ENCODE results near the gene DPF1. TPM values are rescaled to one million over a fixed set of nuclear protein-coding genes. Genes with fewer than 3 reads are reported as not detected.

The DPF1 gene
- total RNA-seq, 1 donor from 2014 or later, result 12.6 TPM

DNA sequence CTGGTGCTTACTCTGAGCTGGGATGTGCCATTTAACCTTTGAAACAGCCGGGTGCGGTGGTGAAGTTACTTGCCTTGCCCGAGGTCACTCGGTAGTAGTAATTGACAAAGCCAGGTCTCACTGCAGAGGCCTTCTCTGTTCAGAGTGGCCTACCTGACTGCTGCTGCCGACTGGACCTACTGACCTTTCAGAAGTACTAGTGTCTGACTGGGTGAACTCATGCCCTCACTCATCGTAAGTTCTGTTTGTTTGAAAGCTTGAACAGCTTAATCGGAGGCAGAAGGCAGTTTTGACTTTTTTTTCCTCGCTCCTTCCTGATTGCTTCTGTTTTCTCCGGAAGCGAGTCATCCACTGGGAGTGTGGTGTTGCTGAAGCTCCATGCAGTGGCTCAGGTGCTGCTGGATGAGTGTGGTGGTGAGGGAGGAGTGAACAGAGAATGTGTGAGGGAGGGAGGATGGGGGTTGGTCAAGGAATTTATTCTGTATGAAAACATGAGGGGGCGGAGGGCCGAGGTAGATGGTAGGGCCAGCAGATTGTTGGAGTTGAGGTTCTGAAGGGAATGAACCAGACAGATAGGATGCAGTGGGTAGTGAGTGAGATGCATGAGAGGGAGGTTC lies 43.1 kb upstream of the DPF1 start:
- DNase-seq (ENCODE audit: extremely low spot score, unreplicated experiment), result no peak
- TF ChIP-seq CTCF (conservative IDR thresholded peaks at IDR 0.05), result no peak
- Mint-ChIP-seq H3K4me3 (peak overlapping the region; percentile 88), H3K36me3 (peaks cover 4% of the 10 kb centered on the region), H3K27me3 (peaks cover 6% of the 10 kb centered on the region), H3K4me1 (ENCODE audit: unreplicated experiment) (peaks cover 57% of the 10 kb centered on the region), H3K9me3 (no peaks in the 10 kb centered on the region), H3K27ac (peak overlapping the region; percentile 93)

DNA sequence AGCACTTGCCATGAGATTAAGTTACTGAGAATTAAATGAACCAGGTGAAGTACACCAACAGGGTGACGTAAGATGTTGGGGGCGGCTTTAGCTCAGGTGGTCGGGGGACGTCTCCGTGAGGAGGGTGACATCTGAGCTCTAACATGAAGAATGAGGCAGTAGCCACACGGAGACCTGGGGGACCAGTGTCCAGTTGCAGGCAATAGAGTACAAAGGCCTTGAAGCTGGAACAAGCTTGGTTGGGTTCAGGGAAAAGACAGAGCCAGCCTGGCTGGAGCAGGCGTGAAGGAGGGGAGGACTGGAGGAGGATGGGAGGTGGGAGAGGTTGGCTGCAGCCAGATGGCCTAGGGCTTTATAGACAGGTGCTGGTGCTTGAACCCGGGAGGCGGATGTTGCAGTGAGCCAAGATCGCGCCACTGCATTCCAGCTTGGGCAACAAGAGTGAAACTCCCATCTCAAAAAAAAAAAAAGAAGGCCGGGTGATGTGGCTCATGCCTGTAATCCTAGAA lies 42.0 kb upstream of the DPF1 start:
- TF ChIP-seq CTCF (conservative IDR thresholded peaks at IDR 0.05), result no peak
- H3K4me1 Mint-ChIP-seq (ENCODE audit: unreplicated experiment), result peaks cover 54% of the 10 kb centered on the region
- no peak for DNase-seq (ENCODE audit: extremely low spot score, unreplicated experiment)
- peaks cover 6% of the 10 kb centered on the region for H3K27me3 Mint-ChIP-seq
- H3K27ac Mint-ChIP-seq, result peak overlapping the region; percentile 93
- peak overlapping the region; percentile 88 for H3K4me3 Mint-ChIP-seq
- H3K9me3 Mint-ChIP-seq, result no peaks in the 10 kb centered on the region
- H3K36me3 Mint-ChIP-seq, result peaks cover 3% of the 10 kb centered on the region

GRCh38 chr19:38265213-38265861 lies 41.3 kb upstream of the DPF1 start:
- H3K4me3 Mint-ChIP-seq, result peak overlapping the region; percentile 88
- H3K9me3 Mint-ChIP-seq, result no peaks in the 10 kb centered on the region
- H3K27me3 Mint-ChIP-seq, result peaks cover 6% of the 10 kb centered on the region
- no peak for DNase-seq (ENCODE audit: extremely low spot score, unreplicated experiment)
- H3K36me3 Mint-ChIP-seq, result no peaks in the 10 kb centered on the region
- H3K27ac Mint-ChIP-seq, result peak overlapping the region; percentile 93
- no peak for TF ChIP-seq CTCF (conservative IDR thresholded peaks at IDR 0.05)
- peaks cover 48% of the 10 kb centered on the region for H3K4me1 Mint-ChIP-seq (ENCODE audit: unreplicated experiment)

- Mint-ChIP-seq H3K9me3 (no peaks in the 10 kb centered on the region), H3K4me3 (peak within 1 kb of the TSS; percentile 88), H3K4me1 (ENCODE audit: unreplicated experiment) (peaks cover 42% of the 10 kb centered on the region), H3K27me3 (peaks cover 6% of the 10 kb centered on the region), H3K36me3 (no peaks in the 10 kb centered on the region), H3K27ac (peak within 1 kb of the TSS; percentile 94)
- DNase-seq (ENCODE audit: extremely low spot score, unreplicated experiment), result peak; percentile 89
- TF ChIP-seq CTCF (conservative IDR thresholded peaks at IDR 0.05), result peak; percentile 23
These were observed 40.6 kb upstream of the DPF1 start, which contains the start of gene SPINT2 for GRCh38 chr19:38264486-38265212. TSS of gene SPINT2 (plus strand) at chr19:38264573. CDS start at chr19:38264893, 320 bp downstream.

DNA sequence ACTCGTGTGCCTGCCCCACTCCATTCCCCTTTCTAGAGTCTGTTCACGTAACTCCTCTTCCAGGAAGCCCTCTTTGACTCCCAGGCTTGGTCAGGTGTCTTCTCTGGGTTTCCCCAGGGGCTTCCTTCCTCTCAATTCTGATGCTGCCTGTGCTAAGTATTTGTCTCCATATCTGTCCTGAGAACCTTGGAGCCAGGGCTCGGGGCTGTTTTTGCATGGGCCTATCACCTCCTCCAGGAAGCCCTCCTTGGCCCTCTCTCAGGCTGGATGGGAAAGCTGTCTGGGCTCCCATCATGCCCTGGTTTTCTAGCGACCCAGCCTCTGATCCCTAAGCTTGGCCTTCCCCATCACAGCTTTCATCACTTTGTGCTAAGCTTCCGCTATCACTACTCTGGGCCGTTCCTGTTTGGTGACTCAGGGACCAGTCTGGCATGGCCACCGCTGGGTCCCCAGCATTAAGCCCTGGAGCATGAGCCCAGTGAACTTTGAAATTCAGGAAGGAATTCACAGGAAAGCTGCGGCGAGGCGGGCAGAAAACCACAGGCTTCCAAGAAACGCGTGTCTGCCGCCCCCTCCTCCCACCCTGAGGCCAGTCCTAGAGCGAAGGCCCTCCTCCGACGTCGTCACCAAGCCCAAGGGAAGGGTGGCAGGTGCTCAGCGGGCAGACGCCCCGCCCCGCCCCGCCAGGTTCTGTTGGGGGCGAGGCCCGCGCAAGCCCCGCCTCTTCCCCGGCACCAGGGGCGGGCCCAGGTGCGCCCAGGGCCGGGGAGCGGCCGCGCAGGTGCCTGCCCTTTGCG lies 39.9 kb upstream of the DPF1 start:
- DNase-seq (ENCODE audit: extremely low spot score, unreplicated experiment), result no peak
- Mint-ChIP-seq H3K9me3 (no peaks in the 10 kb centered on the region), H3K27ac (peak overlapping the region; percentile 94), H3K27me3 (peaks cover 6% of the 10 kb centered on the region), H3K4me1 (ENCODE audit: unreplicated experiment) (peaks cover 41% of the 10 kb centered on the region), H3K36me3 (no peaks in the 10 kb centered on the region), H3K4me3 (peak overlapping the region; percentile 85)
- TF ChIP-seq CTCF (conservative IDR thresholded peaks at IDR 0.05), result no peak

All from type B pancreatic cell (in vitro differentiated cells).